OCI-LY3 (cell line): Measurements from ENCODE around the gene MAD1L1.

Source experiments
- CTCF ChIP-seq: fragments of 200-600, 300-600 bp; sonication (generic); IDR thresholded peaks from 2 replicates; pipeline ENCODE4 v1.5.1; 2014; ENCODE audit warnings: antibody characterized with exemption, low read length, low read depth
- EZH2phosphoT487 ChIP-seq: fragments of 200-600 bp; shearing (Covaris generic); IDR thresholded peaks from 2 replicates; pipeline ENCODE4 v1.6.1; 2018; ENCODE audit warnings: antibody characterized with exemption, mixed run types, low read depth

GRCh38 chr7:1851721-1852516 is 380.8 kb downstream of the MAD1L1 start:
- TF ChIP-seq CTCF, result no peak
- TF ChIP-seq EZH2phosphoT487, result no peak
